Trophoblast cell (in vitro differentiated cells and primary cell): ENCODE results near the gene ZMYM2. TPM values are rescaled to one million over a fixed set of nuclear protein-coding genes. Genes with fewer than 3 reads are reported as not detected.

Experiments
- DNase-seq, 2 donors: peaks; one replicate each; pipeline ENCODE4 v3.0.0-alpha.2; 2016
- H2AFZ ChIP-seq: 2 replicates; pipeline ENCODE4 v1.6.1; 2013; ENCODE audit warnings: low read length, moderate library complexity, mild to moderate bottlenecking; ENCODE audit not compliant: insufficient read depth, poor library complexity
- H2AK5ac ChIP-seq: 2 replicates; pipeline ENCODE4 v1.6.1; 2013; ENCODE audit warnings: mild to moderate bottlenecking, low read length
- H2BK120ac ChIP-seq: 2 replicates; pipeline ENCODE4 v1.6.1; 2013; ENCODE audit warnings: low read length, mild to moderate bottlenecking, moderate library complexity; ENCODE audit not compliant: insufficient read depth, poor library complexity
- H2BK12ac ChIP-seq: 2 replicates; pipeline ENCODE4 v1.6.1; 2013; ENCODE audit warnings: mild to moderate bottlenecking, low read length, moderate library complexity
- H2BK5ac ChIP-seq: 2 replicates; pipeline ENCODE4 v1.6.1; 2013; ENCODE audit warnings: low read length, low read depth, moderate library complexity, mild to moderate bottlenecking; ENCODE audit not compliant: poor library complexity
- H3K14ac ChIP-seq: 2 replicates; pipeline ENCODE4 v1.6.1; 2013; ENCODE audit warnings: mild to moderate bottlenecking, low read length
- H3K18ac ChIP-seq: 2 replicates; pipeline ENCODE4 v1.6.1; 2013; ENCODE audit warnings: mild to moderate bottlenecking, low read length
- H3K23ac ChIP-seq: 2 replicates; pipeline ENCODE4 v1.6.1; 2013; ENCODE audit warnings: low read length
- H3K27ac ChIP-seq: 2 replicates; pipeline ENCODE4 v1.5.1; 2013; ENCODE audit warnings: low read depth, mild to moderate bottlenecking, inconsistent platforms, low read length, moderate library complexity
- H3K27me3 ChIP-seq: 2 replicates; pipeline ENCODE4 v1.6.1; 2013; ENCODE audit warnings: inconsistent platforms, mild to moderate bottlenecking, low read length, moderate library complexity; ENCODE audit not compliant: insufficient read depth
- H3K36me3 ChIP-seq, 2 experiments: 1 replicate in 1 of 2; 2 replicates in 1 of 2; pipeline ENCODE4 v1.6.1; 2013; ENCODE audit warnings: low read length in 2 of 2, mild to moderate bottlenecking in 2 of 2, moderate library complexity in 1 of 2; ENCODE audit not compliant: insufficient read depth in 2 of 2, control insufficient read depth in 1 of 2
- H3K4ac ChIP-seq: 2 replicates; pipeline ENCODE4 v1.6.1; 2013; ENCODE audit warnings: low read depth, mild to moderate bottlenecking, low read length, moderate library complexity
- H3K4me1 ChIP-seq, 2 experiments: 1 replicate in 1 of 2; 2 replicates in 1 of 2; pipeline ENCODE4 v1.6.1; 2013; ENCODE audit warnings: low read length in 2 of 2, mild to moderate bottlenecking in 2 of 2, moderate library complexity in 1 of 2; ENCODE audit not compliant: insufficient read depth in 2 of 2, control insufficient read depth in 1 of 2
- H3K4me2 ChIP-seq: 2 replicates; pipeline ENCODE4 v1.6.1; 2013; ENCODE audit warnings: inconsistent platforms, mild to moderate bottlenecking, low read length, moderate library complexity
- H3K4me3 ChIP-seq: 2 replicates; pipeline ENCODE4 v1.5.1; 2013; ENCODE audit warnings: mild to moderate bottlenecking, low read depth, low read length, inconsistent platforms
- H3K79me1 ChIP-seq: one replicate; pipeline ENCODE4 v1.6.1; 2013; ENCODE audit warnings: low read length
- H3K79me2 ChIP-seq: 2 replicates; pipeline ENCODE4 v1.6.1; 2013; ENCODE audit warnings: low read length, mild to moderate bottlenecking; ENCODE audit not compliant: control insufficient read depth, insufficient read depth, poor library complexity
- H3K9ac ChIP-seq: 2 replicates; pipeline ENCODE4 v1.6.1; 2013; ENCODE audit warnings: mild to moderate bottlenecking, low read length
- H3K9me3 ChIP-seq: 2 replicates; pipeline ENCODE4 v1.6.1; 2013; ENCODE audit warnings: low read depth, mild to moderate bottlenecking, control low read depth, inconsistent platforms, low read length; ENCODE audit not compliant: insufficient read depth
- H4K12ac ChIP-seq: 2 replicates; pipeline ENCODE4 v1.6.1; 2013; ENCODE audit warnings: low read depth, mild to moderate bottlenecking, low read length, moderate library complexity
- H4K8ac ChIP-seq: 2 replicates; pipeline ENCODE4 v1.6.1; 2013; ENCODE audit warnings: low read depth, mild to moderate bottlenecking, low read length, moderate library complexity
- H4K91ac ChIP-seq: one replicate; pipeline ENCODE4 v1.6.1; 2013; ENCODE audit warnings: low read depth, mild to moderate bottlenecking, low read length, moderate library complexity
- WGBS: extraction: QIAGEN DNeasy Blood & Tissue Kit; methylation state at CpG from one replicate; pipeline ENCODE4 v1.1.7; 2013; ENCODE audit warnings: missing lambda C conversion rate; ENCODE audit not compliant: insufficient read length, insufficient coverage; ENCODE audit errors: extremely low coverage; 5-methylcytosine and 5-hydroxymethylcytosine counted together
- polyA plus RNA-seq: library from polyadenylated mRNA; stranded (reverse); fragments of 200-250 nt; gene quantifications from 2 replicates; pipeline ENCODE4 v1.2.3, GENCODE V29; 2013

ZMYM2 gene
- polyA plus RNA-seq: 49.9 and 52.6 TPM in 2 replicates

DNA sequence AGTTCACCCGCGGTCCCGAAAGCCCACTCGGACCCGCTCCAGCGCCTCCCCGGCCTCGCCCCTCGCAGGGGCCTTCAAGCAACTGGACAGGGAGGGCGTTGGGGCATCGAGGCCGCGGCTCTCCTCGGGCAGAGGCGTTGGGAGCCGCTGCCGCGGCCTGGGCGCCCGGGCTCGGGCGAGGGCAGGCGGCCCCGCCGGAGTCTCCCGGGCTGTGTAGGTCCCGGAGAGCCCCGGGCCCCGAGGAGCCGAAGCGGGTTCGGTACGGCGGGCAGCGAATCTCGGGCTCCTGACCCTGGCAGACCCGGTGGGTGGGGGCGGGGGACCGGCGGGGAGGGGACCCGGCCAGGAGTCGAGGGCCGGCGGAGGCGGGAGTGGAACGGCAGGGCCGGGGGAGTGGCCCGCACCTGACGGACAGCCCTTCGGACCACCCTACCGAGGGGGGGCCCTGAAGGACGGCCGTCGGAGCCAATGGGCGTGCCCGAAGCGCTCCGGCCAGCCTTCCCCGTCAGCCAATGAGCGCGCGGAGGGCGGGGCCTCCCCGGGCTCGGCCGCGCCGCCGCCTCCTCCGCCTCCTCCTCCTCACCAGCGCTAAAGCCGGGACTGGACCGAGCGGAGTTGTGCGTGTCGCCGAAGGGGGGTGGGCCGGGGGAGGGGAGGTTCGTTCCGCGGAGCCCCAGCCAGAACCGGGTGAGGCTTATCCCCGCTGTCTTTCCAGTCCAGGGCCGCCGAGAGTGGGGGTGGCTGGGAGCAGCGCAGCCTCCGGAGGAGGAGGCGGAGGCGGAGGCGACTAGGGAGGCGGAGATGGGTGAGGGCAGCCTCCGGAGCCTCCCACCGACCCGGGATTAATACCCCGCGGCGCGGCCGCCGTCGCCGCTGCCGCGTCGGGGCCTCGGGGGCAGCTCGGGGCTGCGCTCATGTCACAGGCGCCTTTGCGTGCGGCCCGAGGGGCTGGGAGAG lies at the start of gene ZMYM2:
TSS of gene ZMYM2 (plus strand) at position 573 of the 957 bp plus-strand sequence. CDS start 34,346 bp downstream, outside the sequence.
- Histone ChIP-seq H4K12ac (peak within 1 kb of the TSS; percentile 87), H2BK120ac (peak within 1 kb of the TSS; percentile 74), H3K4me1 (no peaks in the 10 kb centered on the region), H2BK12ac (no peak within 1 kb of the TSS), H3K14ac (peak within 1 kb of the TSS; percentile 97), H3K79me1 (peaks cover 22% of the 10 kb centered on the region), H3K4ac (peak within 1 kb of the TSS; percentile 99), H3K9ac (peak within 1 kb of the TSS; percentile 95), H3K18ac (peak within 1 kb of the TSS; percentile 97), H3K4me2 (peak within 1 kb of the TSS; percentile 100), H3K9me3 (no peaks in the 10 kb centered on the region), H2AK5ac (peak within 1 kb of the TSS; percentile 84), H2AFZ (peak within 1 kb of the TSS; percentile 95), H4K91ac (peak within 1 kb of the TSS; percentile 96), H3K23ac (no peak within 1 kb of the TSS), H3K79me2 (peaks cover 21% of the 10 kb centered on the region), H3K27ac (peak within 1 kb of the TSS; percentile 95), H3K36me3 (peaks cover 2 to 4% of the 10 kb centered on the region in 2 experiments), H2BK5ac (peak within 1 kb of the TSS; percentile 95), H3K4me3 (peak within 1 kb of the TSS; percentile 88), H3K27me3 (no peaks in the 10 kb centered on the region), H4K8ac (peak within 1 kb of the TSS; percentile 88)
- no CpG with 5 or more reads among the region's 112 CpGs for WGBS
- peak; percentile 98 to 99 for DNase-seq

DNA sequence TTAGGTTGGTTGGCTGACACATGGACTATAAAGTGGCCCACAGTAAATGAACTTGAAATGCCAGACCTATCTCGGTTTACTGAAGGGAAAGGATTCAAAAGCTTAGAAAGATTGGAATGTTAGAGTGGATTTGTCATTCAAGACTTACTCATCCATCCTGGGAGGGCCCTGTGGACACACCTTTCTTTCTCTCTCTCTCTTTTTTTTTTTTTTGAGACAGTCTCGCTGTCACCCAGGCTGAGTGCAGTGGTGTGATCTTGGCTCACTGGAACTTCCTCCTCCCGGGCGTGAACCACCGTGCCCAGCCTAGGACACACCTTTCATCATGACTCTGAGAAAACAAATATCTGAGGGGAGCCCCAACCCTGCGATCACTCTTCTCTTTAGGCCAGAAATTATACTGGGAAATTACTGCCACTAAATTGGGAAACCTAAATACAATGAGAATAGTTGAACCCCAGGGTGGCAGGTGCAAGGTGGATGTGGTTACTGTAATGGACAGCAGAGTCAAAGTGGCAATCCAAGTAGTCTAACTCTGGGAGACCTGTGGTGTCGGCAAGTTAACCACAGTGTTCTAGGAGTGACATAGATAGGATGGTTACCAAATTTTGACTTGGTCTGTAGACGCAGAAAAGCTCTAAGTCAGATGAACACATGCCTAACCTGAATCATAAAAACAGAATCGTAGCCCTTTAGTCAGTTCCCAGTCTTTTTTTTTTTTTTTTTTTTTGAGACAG lies 48.0 kb upstream of the ZMYM2 start:
- Histone ChIP-seq H3K27me3 (no peaks in the 10 kb centered on the region), H3K4ac (no peak overlapping the region), H3K27ac (no peak overlapping the region), H3K14ac (no peak overlapping the region), H3K79me2 (no peaks in the 10 kb centered on the region), H3K4me3 (no peak overlapping the region), H2AK5ac (no peak overlapping the region), H4K91ac (no peak overlapping the region), H3K79me1 (no peaks in the 10 kb centered on the region), H3K18ac (no peak overlapping the region), H3K36me3 (no peaks in the 10 kb centered on the region), H3K4me2 (no peak overlapping the region), H2AFZ (no peak overlapping the region), H4K8ac (no peak overlapping the region), H3K4me1 (no peaks in the 10 kb centered on the region), H2BK12ac (no peak overlapping the region), H2BK120ac (no peak overlapping the region), H4K12ac (no peak overlapping the region), H3K23ac (no peak overlapping the region), H2BK5ac (no peak overlapping the region), H3K9ac (no peak overlapping the region), H3K9me3 (peaks cover 2% of the 10 kb centered on the region)
- peak in 1 of 2 donors; percentile 15 for DNase-seq
- WGBS: no CpG with 5 or more reads among the region's 9 CpGs

DNA sequence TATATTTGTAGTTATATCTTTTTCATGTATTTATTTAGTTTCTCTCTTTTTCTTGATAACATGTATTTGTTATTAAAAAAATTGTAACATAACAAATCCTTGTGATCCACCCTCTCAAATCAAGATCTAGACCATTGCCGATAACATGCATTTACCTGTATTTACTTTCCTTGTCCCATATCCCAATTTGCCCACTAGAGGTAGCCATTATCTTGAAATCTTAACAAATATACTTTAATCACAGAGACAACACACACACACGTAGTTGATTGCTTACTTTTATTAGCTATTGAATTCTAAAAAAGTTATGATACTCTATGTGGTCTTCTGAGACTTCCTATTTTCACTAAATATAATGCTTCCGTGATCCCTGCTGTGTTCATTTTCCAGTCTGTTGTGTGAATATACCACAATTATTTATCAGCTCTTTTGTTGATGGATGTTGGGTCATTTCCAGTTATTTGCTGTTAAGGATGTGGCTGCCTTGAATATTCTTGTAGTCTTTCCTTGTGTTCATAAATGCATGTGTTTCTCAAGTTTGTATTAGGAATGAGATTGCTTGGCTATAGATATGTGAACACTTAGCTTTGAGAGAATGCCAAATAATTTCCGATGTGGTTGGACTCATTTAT lies 31.3 kb upstream of the ZMYM2 start:
- DNase-seq: peak in 1 of 2 donors; percentile 8
- Histone ChIP-seq H2AK5ac (no peak overlapping the region), H3K4ac (no peak overlapping the region), H4K91ac (no peak overlapping the region), H2AFZ (no peak overlapping the region), H3K14ac (no peak overlapping the region), H2BK5ac (no peak overlapping the region), H3K9ac (no peak overlapping the region), H3K27ac (no peak overlapping the region), H3K36me3 (no peaks in the 10 kb centered on the region), H4K12ac (no peak overlapping the region), H3K4me2 (no peak overlapping the region), H3K27me3 (no peaks in the 10 kb centered on the region), H3K79me2 (no peaks in the 10 kb centered on the region), H3K18ac (no peak overlapping the region), H2BK120ac (no peak overlapping the region), H3K9me3 (no peaks in the 10 kb centered on the region), H3K23ac (no peak overlapping the region), H4K8ac (no peak overlapping the region), H2BK12ac (no peak overlapping the region), H3K4me3 (no peak overlapping the region), H3K4me1 (no peaks in the 10 kb centered on the region), H3K79me1 (no peaks in the 10 kb centered on the region)
- WGBS: no CpG with 5 or more reads among the region's 4 CpGs

DNA sequence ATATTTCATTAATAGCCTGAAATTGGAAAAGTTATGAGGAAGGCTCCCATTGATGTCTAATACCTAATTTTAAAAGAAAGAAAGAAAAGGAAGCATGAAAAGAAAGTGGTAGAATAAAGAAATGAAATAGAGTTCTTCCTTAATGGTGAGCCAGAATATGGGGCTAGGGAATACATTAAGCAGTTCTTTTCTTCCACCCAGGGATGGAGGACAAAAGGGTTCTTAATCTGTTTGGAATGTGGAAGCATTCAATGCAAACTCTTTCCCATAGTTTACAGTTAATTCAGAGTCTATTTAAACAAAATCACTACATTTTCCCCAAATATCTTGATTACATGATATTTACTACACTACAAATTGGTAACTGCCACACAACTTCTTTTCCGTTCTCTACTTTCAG lies 18.4 kb upstream of the ZMYM2 start:
- no peaks in the 10 kb centered on the region for H3K36me3 ChIP-seq
- no peaks in the 10 kb centered on the region for H3K9me3 ChIP-seq
- no peak overlapping the region for H3K18ac ChIP-seq
- no peak overlapping the region for H3K4me2 ChIP-seq
- H4K91ac ChIP-seq: no peak overlapping the region
- no peak for DNase-seq
- H2AK5ac ChIP-seq: no peak overlapping the region
- no peak overlapping the region for H2BK120ac ChIP-seq
- H3K79me2 ChIP-seq: no peaks in the 10 kb centered on the region
- H3K79me1 ChIP-seq: no peaks in the 10 kb centered on the region
- H2AFZ ChIP-seq: no peak overlapping the region
- H3K9ac ChIP-seq: no peak overlapping the region
- no CpG with 5 or more reads among the region's 1 CpG for WGBS
- H3K4me1 ChIP-seq: no peaks in the 10 kb centered on the region
- no peak overlapping the region for H3K14ac ChIP-seq
- H3K4me3 ChIP-seq: no peak overlapping the region
- no peak overlapping the region for H2BK12ac ChIP-seq
- H4K8ac ChIP-seq: no peak overlapping the region
- H4K12ac ChIP-seq: no peak overlapping the region
- no peak overlapping the region for H3K23ac ChIP-seq
- no peak overlapping the region for H3K4ac ChIP-seq
- H3K27me3 ChIP-seq: no peaks in the 10 kb centered on the region
- H3K27ac ChIP-seq: no peak overlapping the region
- H2BK5ac ChIP-seq: no peak overlapping the region
